Dedifferentiated amniotic fluid mesenchymal stem cell (primary cell): ENCODE results near the gene ZFR.

Source experiments
- DNase-seq: peaks from one replicate; pipeline ENCODE4 v3.0.0-alpha.2; 2016; ENCODE audit errors: extremely low spot score

The ZFR gene

DNA sequence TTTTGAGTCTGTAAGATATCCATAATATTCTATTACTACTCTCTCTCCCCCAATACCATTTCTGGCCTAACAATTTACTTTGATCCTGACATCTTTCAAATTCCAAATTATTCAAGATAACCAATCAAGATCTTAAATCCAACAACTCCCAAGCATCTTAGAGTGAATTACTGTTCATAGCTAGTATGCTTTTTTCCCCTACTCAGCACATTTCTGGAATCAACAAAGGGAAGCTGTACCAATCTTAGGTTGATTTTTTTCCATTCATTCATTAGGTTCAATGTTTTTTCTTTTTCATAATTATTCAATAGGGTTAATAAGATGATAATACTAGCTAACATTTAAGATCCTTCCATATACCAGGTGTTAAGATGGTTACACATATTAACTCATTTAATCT lies 81.5 kb downstream of the ZFR start:
- DNase-seq = no peak

DNA sequence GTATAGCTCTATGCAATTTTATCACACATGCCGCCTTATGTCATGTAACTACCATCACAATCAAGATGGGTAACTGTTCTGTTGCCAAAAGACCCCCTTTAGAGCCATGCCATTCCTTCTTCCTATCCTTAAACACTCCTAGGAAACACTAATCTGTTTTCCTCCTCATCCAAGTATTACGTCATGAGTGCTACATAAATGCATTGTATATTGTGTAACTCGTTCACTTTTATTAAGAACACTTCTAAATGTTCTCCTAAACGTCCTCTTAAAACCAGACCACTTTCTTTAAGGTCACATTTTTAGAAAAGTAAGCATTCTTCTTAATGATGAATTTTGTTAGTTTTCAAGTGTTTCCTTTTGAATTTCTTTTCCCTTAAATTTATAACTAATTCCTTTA lies 82.0 kb downstream of the ZFR start:
- no peak for DNase-seq

DNA sequence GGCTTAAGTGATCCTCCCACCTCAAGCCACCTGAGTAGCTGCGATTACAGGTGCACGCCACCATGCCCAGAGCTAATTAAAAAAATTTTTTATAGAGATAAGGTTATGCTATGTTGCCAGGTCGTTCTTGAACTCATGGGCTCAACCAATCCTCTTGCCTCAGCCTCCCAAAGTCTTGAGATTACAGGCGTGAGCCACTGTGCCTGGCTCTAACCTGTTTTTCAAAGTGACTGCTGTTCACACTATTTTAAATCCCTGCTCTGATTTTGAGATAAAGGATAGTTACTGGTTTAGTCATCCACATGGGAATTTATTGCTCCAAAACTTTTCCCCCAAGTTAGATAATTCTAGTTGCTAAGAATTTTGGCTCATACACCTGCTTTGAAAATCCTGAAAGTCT lies 83.6 kb downstream of the ZFR start:
- no peak for DNase-seq

DNA sequence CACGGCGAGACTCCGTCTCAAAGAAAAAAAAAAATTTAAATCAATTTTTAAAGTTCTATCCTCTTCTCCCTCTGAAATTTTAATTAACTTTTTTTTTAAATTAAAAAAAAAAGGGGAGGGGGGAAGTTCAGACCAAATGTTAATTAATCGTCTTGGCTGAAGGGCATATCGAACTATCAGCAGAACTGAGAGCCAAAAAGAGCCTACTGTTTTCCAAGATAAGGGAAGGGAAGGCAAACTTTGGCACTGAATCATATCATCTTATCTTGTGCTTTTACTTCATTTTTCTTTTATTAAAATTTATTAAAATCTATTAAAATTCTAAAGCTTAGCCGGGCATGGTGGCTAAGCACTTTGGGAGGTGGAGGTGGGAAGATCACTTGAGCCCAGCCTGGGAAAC lies 85.9 kb downstream of the ZFR start:
- DNase-seq = no peak

DNA sequence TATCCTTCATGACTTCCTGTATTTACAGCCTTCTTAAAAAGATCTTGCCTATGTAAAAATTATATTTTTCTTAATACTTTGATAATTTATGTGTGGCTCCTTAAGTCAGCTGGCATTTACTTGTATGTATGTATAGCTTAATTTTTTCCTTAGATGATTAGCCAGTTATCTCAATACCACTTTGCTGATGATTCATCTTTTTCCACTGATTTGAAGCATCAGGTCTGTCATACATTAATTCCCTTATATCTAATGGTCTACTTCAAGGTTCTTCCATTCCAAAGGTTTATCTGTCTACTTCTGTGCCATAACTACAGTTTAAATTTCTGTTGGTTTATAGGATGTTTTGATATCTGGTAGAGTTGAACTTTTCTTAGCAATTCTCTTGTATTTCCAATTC lies 86.9 kb downstream of the ZFR start:
- DNase-seq = no peak

DNA sequence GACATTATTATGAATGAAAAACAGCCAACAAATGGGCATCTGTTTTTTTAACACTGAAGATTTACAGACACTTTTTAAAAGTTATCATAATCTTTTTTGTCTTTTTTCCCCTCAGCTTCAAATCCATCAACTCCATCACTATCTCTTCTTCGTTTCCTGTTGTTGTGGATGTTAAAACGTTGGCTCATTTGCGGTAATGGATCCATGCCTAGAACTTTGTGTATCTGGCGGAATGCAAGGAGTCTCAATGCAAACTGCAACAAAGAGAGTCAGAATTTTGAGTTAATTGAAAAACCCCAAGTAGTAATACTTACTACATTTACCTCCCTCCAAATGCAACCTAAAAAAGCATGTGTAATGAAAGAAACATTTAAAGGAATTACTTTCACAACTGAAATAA lies 88.9 kb downstream of the ZFR start:
- no peak for DNase-seq

DNA sequence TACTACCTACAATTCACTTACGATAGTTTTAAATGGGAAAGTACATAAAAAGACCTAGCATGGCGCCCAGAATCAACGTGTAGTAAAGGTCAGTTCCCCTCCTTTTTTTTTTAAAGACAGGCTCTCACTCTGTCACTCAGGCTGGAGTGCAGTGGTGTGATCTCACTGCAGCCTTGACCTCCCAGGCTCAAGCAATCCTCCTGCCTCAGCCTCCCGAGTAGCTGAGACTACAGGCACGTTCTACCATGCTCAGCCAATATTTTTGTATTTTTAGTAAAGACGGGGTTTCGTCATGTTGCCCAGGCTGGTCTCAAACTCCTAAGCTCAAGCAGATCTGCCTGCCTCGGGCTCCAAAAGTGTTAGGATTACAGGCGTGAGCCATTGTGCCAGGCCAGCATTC lies 91.1 kb downstream of the ZFR start:
- no peak for DNase-seq

DNA sequence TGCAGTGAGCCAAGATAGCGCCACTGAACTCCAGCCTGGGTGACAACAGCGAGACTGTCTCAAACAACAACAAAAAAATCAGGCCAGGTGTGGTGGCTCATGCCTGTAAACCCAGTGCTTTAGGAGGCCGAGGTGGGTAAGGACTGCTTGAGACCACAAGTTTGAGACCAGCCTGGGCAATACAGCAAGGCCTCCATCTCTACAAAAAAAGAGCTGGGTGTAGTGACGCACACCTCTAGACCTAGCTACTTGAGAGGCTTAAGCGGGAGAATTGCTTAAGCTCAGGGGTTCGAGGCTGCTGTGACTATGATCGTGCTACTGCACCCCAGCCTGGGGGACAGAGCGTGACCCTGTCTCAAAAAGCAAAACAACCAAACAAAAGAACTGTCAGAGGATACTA lies 91.9 kb downstream of the ZFR start:
- no peak for DNase-seq

DNA sequence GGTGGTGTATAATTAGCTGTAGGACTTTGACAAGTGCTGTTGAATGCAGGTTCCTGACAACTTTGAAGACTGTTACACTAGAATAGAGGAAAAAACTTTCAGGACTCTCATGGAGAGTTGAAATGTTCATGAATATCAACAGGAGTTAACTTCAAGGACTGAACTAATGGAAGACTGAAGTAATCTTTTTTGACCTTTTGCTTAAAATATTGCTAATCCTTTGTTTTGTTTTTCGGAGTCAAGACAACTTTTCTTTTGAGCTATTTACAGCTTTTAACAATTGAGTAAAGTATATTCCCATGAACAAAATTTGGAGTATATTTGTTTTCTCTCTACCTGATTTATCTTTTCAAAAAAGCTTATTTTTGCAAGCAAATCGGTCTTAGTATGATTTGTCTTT lies 97.7 kb downstream of the ZFR start:
- DNase-seq = no peak

DNA sequence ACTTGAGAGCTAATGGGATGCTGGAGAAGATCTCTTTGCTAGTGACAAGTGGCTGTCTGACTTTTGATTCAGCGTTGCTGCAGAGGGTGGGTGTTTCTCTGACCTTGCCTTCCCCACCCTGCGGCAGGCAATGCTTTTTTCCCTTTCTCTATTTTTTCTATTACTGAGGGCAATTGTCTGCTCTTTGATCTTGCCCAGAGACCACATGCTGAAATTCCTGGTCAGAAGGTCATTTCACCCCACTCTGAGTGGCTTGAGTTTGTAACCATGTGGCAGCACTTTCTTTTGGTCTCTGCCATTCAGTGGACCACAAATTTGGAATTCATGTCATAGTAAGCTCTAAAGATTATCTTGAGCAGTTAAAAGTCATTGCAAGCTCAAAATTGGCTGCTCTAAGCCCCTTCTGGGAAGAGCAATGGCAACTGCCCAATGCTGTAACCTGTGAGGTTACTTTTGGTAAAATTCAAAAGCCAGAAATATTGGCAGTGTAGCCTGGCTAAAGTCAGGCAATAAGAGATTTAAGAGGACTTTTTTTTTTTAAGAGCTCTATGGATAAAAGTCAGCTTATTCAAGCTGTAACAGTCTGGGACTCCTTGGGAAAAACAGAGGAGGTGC lies 101.4 kb downstream of the ZFR start:
- DNase-seq = no peak

DNA sequence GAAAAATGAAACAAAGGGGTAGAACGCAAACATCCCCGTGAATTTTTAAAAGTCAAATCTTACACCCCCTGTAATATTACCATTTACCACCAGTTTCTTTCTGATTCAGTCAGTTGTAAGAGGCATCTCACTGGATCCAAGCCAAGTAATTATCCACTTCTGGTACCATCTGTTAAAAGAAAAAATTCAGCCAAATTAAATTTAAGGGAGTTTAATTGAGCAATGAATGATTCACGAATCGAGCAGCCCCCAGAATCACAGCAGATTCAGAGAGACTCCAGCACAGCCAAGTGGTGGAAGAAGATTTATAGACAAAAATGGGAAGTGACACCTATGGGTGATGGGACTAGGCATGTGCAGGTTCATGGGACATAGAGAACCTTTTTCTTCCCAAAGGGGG lies 101.9 kb downstream of the ZFR start:
- no peak for DNase-seq

DNA sequence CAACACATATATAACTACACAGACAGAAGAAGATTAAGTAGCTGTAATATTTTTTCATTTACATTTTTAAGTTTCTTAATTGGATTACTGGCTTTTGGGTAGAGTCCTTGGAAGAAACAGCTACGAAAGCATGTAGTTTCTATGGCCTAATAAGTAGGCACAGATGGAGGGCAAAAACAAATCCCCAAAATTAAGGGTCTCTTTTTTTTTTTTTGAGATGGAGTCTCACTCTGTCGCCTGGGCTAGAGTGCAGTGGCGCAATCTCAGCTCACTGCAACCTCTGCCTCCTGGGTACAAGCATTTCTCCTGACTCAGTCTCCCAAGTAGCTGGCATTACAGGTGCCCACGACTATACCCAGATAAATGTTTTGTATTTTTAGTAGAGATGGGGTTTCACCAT lies 104.7 kb downstream of the ZFR start:
- DNase-seq = no peak

DNA sequence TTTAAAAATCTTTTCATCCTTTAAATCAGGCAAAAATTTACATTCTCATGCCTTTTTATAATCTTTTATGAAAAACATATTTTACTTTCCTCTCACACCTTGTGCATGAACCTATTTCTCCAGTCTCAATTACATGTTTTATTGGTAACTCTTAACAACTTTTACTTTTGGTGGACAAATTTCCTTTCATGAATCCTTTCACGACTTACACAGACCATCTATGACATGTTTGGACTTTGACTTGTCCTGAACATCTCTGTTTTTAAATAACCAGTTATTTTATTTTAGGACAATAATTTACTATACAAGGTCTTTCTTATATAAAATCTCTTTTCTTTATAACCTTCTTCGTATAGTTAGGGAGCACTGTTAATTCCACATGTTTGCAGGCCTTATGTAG lies 105.3 kb downstream of the ZFR start:
- no peak for DNase-seq

DNA sequence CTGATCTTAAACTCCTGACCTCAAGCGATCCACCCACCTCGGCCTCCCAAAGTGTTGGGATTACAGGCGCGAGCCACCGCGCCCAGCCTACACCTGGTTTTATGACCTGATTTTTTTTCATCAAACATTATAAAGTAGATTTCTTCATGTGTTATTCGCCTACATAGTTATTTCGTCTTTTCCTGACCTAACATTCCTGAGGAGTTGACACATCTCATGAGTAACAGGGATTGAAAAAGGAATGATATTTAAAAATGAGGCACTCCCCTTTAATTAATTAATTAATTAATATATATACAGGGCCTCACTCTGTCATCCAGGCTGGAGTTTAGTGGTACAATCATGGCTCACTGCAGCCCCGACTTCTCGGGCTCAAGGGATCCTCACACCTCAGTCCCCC lies 111.6 kb downstream of the ZFR start:
- DNase-seq = no peak

DNA sequence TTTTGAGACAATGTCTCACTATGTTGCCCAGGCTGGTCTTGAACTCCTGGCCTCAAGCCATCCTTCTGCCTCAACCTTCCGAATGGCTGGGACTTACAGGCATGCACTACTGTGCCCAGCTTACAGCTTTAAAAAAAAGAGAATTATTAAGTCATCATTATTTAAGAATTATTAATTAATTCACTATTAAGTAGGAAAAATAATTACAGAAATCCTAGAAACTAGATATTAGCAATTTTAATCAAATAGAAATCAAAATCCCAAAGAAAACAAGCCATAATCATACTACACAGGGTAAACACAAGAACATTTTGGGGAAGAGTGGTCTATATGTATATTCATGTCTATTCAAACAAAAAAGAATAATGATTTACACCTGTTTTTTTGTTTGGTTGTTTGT lies 112.2 kb downstream of the ZFR start:
- DNase-seq = no peak

DNA sequence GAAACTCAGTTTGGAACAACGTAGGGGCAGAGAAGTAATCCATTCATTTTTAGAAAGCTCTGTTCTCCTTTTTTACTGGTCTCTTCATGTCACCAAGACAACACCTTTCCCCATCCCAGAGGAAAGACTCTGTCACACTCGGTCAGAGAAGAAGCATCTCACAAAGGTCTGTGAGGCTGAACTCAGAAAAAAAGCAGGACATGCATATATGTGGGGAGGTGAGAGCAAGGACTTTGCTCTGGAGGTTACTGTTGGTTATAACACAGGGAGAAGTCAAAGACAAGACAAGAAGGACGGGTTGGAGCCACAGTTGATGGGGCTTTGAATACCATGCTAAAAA lies 112.6 kb downstream of the ZFR start:
- no peak for DNase-seq

DNA sequence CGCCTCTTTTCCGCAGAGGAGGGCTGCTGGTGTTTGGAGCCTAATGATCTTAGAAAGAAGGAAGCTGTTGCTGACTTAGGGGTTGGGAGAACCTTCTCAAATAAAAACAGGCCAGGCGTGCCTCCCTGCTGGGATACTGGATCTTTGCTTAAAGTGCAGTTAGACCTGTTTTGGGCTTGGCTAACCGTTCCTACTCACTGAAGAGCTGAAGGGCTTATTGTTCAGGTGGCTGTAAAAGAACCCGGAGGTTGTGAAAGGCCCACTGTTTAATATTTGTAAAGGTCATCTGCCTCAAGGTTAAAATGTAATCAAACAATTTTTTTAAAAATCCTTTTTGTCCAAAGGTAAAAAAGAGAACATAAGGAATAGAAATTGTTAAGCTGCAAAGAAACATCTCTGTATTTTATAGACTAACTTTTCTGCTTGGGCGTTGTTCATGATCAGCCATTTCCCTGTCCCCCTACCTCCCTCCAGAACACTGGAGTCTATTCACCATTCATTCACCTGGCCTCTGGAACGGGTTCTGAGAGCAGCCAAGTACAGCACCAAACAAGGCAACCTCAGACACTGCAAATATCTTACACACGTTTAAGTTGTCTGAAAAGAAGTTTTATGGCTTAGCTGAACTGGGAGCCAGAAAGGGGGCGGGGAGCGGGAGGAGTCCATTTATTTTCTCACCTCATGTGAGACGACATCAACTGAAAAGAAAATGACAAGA lies 113.2 kb downstream of the ZFR start:
- no peak for DNase-seq

DNA sequence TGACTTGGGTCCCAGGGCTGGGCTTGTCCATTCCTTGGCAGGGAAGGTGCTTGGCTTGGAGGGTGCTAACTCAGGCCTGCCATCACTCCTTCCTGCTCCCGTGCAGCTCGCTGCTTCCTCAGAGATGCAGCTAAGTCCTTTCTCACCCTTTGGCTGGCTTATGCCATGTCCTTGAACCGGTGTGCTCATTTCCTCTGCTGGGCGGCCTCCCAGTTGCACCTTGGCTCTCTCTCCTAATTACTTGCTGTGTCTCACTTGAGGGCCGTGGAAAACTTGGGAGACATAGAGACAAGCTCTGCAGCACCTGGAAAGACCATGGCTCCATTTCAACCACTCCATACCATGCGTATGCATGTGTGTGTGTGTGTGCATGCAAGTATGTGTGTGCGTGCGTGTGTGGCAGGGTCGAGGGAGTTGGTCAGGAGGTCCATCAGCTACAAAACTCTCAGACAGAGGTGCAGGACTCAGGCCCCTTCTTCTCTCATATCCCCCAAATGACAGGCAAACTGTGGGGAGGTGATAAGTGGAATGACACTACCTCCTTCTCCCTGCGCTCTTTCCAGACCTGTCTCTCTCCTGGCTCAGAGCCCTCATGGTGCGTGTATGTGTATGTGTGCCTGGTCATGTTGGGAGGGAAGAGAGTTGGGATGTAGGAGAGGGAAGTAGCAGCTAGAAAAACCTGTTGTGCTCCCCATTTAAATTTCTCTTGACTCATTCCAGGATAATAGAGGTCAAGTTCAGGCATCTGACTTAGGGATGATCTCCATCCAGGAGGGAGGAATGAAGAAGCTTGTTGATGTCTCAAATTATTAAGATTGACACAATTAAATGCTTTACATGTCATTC lies 114.2 kb downstream of the ZFR start:
- DNase-seq = no peak

DNA sequence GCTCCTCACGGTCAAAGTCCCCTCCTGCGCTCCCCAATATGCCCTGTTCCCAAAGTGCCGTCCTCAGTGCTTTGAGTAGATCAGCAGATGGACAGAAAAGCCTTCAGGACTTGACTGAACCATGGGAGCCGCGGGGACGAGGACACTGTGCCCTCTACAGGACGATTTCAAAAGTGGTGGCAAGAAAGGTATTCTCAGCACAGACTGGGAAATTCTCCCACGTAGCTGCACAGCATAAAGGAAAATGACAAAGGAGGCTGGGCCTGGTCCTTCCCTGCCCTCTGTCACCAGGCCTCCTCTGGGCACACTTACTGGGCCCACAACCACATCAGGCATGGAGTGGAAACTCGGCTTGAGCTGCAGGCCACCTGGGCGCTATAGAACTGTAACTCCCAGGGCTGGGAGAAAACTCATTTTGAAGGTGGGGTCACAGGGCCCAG lies 115.1 kb downstream of the ZFR start:
- DNase-seq = peak; percentile 56

DNA sequence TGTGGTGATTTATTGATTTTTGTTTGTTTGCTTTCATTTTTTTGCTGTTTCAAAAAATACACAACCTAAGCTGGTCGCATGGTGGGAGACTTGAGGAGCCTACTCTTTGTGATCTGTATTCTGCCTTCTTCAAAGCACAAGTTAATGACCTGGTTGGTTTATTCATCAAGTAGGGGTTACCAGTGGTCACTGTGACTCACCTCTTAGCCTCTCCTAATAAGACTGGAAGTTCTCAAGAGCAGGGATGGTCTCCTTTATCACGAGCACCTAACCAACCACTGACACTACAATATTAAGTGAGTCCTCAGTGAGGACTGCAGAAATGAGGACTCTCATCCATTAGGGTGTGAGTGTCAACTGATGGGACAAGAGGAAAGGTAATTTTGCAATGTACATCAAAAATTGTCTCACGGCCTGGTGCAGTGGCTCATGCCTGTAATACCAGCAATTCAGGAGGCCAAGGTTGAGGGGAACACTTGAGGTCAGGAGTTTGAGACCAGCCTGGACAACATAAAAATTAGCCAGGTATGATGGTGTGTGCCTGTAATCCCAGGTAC lies 118.2 kb downstream of the ZFR start:
- DNase-seq = no peak

DNA sequence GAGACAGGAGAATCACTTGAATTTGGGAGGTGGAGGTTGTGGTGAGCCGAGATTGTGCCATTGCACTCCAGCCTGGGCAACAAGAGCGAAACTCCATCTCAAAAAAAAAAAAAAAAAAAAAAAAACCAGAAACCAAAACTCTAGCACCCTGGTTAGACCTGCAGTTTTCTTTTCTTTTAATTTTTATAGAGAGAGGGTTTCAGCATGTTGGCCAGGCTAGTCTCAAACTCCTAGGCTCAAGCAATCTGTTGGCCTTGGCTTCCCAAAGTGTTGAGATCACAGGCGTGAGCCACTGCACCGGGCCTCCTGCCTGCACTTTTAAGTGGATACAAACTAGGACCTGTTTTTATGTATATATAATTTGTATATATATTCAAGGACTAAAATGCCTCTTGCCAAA lies 118.9 kb downstream of the ZFR start:
- no peak for DNase-seq

DNA sequence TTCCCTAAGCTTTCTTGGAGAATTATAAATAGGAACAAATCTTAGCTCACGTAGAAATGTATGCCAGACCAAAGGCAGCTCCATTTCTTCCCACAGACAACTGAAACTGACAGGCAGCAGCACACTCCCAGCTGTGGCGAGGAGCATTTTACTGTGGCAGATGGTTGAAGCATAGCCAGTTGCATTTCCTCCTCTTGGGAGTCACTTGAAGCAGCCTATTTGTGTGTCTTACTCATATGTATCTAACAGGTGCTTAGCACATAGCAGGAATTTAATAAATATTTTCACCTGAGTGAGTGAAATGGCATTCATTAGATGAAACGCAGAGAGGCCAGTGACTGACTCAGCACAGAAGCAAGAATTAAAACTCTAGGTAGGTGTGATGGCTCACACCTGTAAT lies 119.5 kb downstream of the ZFR start:
- DNase-seq = peak; percentile 17

DNA sequence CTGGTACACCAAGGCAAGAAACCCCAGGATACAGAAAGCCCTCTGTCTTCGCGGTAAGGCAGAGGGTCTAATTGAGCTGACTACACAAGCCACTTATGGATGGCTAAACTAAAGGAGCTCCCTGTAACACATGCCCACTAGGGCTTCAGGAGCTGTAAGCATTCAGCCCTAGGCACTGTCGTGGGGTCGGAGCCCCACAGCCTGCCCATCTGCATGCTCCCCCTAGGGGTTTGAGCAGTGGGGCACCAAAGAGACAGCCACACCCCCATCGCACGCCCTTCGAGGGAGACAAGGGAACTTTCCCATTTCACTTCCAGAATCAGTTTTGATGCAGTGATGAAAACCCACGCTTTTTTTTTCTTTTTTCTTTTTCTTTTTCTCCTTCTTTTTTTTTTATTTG lies 120.8 kb downstream of the ZFR start:
- DNase-seq = no peak
